Measurements from ENCODE around the gene MTNR1B. TPM values are rescaled to one million over a fixed set of nuclear protein-coding genes. Genes with fewer than 3 reads are reported as not detected.

Gene MTNR1B

GRCh38 chr11:93028960-93029522 lies 59.6 kb downstream of the MTNR1B start:
- Histone ChIP-seq H3K4ac (ENCODE audit: low read depth, low read length) (no peak overlapping the region), H3K27me3 (ENCODE audit: insufficient read depth, low read length, poor library complexity) (no peaks in the 10 kb centered on the region), H2BK5ac (ENCODE audit: low read length) (no peak overlapping the region), H4K8ac (ENCODE audit: low read depth, low read length) (no peak overlapping the region), H3K4me1 (ENCODE audit: control insufficient read depth, low read depth, low read length) (peaks cover 6% of the 10 kb centered on the region), H3K36me3 (ENCODE audit: control insufficient read depth, insufficient read depth, low read length) (no peaks in the 10 kb centered on the region), H2AK5ac (ENCODE audit: low read length) (no peak overlapping the region), H3K27ac (ENCODE audit: low read depth, low read length) (no peak overlapping the region), H3K79me1 (ENCODE audit: low read length) (no peaks in the 10 kb centered on the region), H3K4me2 (ENCODE audit: low read length) (no peak overlapping the region), H3K79me2 (ENCODE audit: control insufficient read depth, insufficient read depth, low read length) (no peaks in the 10 kb centered on the region), H3K56ac (ENCODE audit: low read length) (no peak overlapping the region), H3K4me3 (ENCODE audit: low read length) (no peak overlapping the region), H4K5ac (ENCODE audit: low read length) (no peak overlapping the region), H2BK15ac (replicated peaks; ENCODE audit: low read depth) (no peak overlapping the region), H2BK120ac (ENCODE audit: low read depth, low read length) (no peak overlapping the region), H3K9ac (ENCODE audit: low read length) (no peak overlapping the region), H3K18ac (ENCODE audit: low read length) (no peak overlapping the region), H3K23ac (ENCODE audit: low read length) (no peak overlapping the region)
- no peak for DNase-seq
- no CpG with 5 or more reads among the region's 6 CpGs for WGBS (ENCODE audit: extremely low coverage, insufficient coverage, low lambda C conversion rate)

GRCh38 chr11:93031386-93031785 lies 61.9 kb downstream of the MTNR1B start:
- H3K36me3 ChIP-seq (ENCODE audit: control insufficient read depth, insufficient read depth, low read length) = no peaks in the 10 kb centered on the region
- peak overlapping the region; percentile 57 for H3K27ac ChIP-seq (ENCODE audit: low read depth, low read length)
- no peak overlapping the region for H3K4me2 ChIP-seq (ENCODE audit: low read length)
- no peak overlapping the region for H3K4ac ChIP-seq (ENCODE audit: low read depth, low read length)
- no peaks in the 10 kb centered on the region for H3K27me3 ChIP-seq (ENCODE audit: insufficient read depth, low read length, poor library complexity)
- H2AK5ac ChIP-seq (ENCODE audit: low read length) = no peak overlapping the region
- H3K79me1 ChIP-seq (ENCODE audit: low read length) = no peaks in the 10 kb centered on the region
- WGBS (ENCODE audit: extremely low coverage, insufficient coverage, low lambda C conversion rate) = no CpG with 5 or more reads among the region's 8 CpGs
- peak overlapping the region; percentile 24 for H3K18ac ChIP-seq (ENCODE audit: low read length)
- H2BK15ac ChIP-seq (replicated peaks; ENCODE audit: low read depth) = no peak overlapping the region
- H3K23ac ChIP-seq (ENCODE audit: low read length) = no peak overlapping the region
- peak overlapping the region; percentile 1 for H3K56ac ChIP-seq (ENCODE audit: low read length)
- H2BK5ac ChIP-seq (ENCODE audit: low read length) = no peak overlapping the region
- H2BK120ac ChIP-seq (ENCODE audit: low read depth, low read length) = no peak overlapping the region
- no peak overlapping the region for H4K8ac ChIP-seq (ENCODE audit: low read depth, low read length)
- DNase-seq = peak; percentile 94
- H4K5ac ChIP-seq (ENCODE audit: low read length) = no peak overlapping the region
- no peak overlapping the region for H3K9ac ChIP-seq (ENCODE audit: low read length)
- H3K4me1 ChIP-seq (ENCODE audit: control insufficient read depth, low read depth, low read length) = peaks cover 6% of the 10 kb centered on the region
- H3K4me3 ChIP-seq (ENCODE audit: low read length) = no peak overlapping the region
- H3K79me2 ChIP-seq (ENCODE audit: control insufficient read depth, insufficient read depth, low read length) = no peaks in the 10 kb centered on the region

Small RNAs within 50 kb of the gene (small RNA-seq; reads per million reads assigned to genes)
- gene SNRPGP16 (ENCODE audit: insufficient read depth) = not detected
